GM12891 (cell line): ENCODE data around the gene FGF2.
"Not testable (repeated sequence)": the region's sequence is repeated elsewhere in the genome, so short reads cannot be mapped to it uniquely, and the experiment has no call there.

Experiments
- DNase-seq: peaks from one replicate; pipeline ENCODE4 v3.0.0; 2011; ENCODE audit warnings: low spot score; ENCODE audit not compliant: insufficient read length
- FAIRE-seq: peaks from 2 replicates; lab custom pipeline; 2011; peaks lifted over from hg19 to GRCh38; lab: Jason Lieb, UNC
- PAX5 ChIP-seq: IDR thresholded peaks from 2 replicates; pipeline ENCODE4 v1.6.1; 2011; ENCODE audit warnings: low read length, moderate library complexity, mild to moderate bottlenecking; ENCODE audit not compliant: insufficient read depth, severe bottlenecking
- POLR2A ChIP-seq: IDR thresholded peaks from 2 replicates; pipeline ENCODE4 v1.6.1; 2011; ENCODE audit warnings: low read depth, low read length, control low read depth
- POLR2AphosphoS5 ChIP-seq: IDR thresholded peaks from 2 replicates; pipeline ENCODE4 v1.6.1; 2011; ENCODE audit warnings: low read depth, low read length, control low read depth
- POU2F2 ChIP-seq: IDR thresholded peaks from 2 replicates; pipeline ENCODE4 v1.6.1; 2011; ENCODE audit warnings: low read depth, mild to moderate bottlenecking, control low read depth, low read length, moderate library complexity
- SPI1 ChIP-seq: IDR thresholded peaks from 2 replicates; pipeline ENCODE4 v1.6.1; 2011; ENCODE audit warnings: low read depth, low read length, control low read depth
- TAF1 ChIP-seq: IDR thresholded peaks from 2 replicates; pipeline ENCODE4 v1.6.1; 2011; ENCODE audit warnings: low read depth, low read length, control low read depth

The FGF2 gene

GRCh38 chr4:122788935-122789334 is 37.7 kb upstream of the FGF2 start:
- no peak for FAIRE-seq
- TF ChIP-seq POLR2A, result no peak
- TF ChIP-seq SPI1, result no peak
- TF ChIP-seq TAF1, result no peak
- no peak for TF ChIP-seq POLR2AphosphoS5
- no peak for TF ChIP-seq POU2F2
- no peak for TF ChIP-seq PAX5
- no peak for DNase-seq

- TF ChIP-seq POU2F2 (no peak), TAF1 (no peak), SPI1 (no peak), POLR2A (no peak)
- FAIRE-seq (no peak), DNase-seq (no peak)
These were observed 32.8 kb upstream of the FGF2 start for GRCh38 chr4:122793811-122794210.

- TF ChIP-seq POU2F2, result no peak
- TF ChIP-seq POLR2A, result no peak
- TF ChIP-seq SPI1, result no peak
- TF ChIP-seq TAF1, result no peak
- no peak for TF ChIP-seq POLR2AphosphoS5
- TF ChIP-seq PAX5, result no peak
- FAIRE-seq (no peak), DNase-seq (no peak)
These were observed 29.7 kb upstream of the FGF2 start for GRCh38 chr4:122796801-122797404.

GRCh38 chr4:122797405-122798094 is 29.1 kb upstream of the FGF2 start:
- TF ChIP-seq SPI1, result no peak
- no peak for TF ChIP-seq POLR2A
- TF ChIP-seq POU2F2, result no peak
- no peak for TF ChIP-seq PAX5
- TF ChIP-seq TAF1, result no peak
- no peak for TF ChIP-seq POLR2AphosphoS5
- DNase-seq (no peak), FAIRE-seq (no peak)

- DNase-seq, result no peak
- TF ChIP-seq SPI1 (no peak), TAF1 (no peak), POU2F2 (no peak), POLR2AphosphoS5 (no peak), PAX5 (no peak), POLR2A (no peak)
- FAIRE-seq, result no peak
These were observed 28.5 kb upstream of the FGF2 start for GRCh38 chr4:122798101-122798500.

DNA sequence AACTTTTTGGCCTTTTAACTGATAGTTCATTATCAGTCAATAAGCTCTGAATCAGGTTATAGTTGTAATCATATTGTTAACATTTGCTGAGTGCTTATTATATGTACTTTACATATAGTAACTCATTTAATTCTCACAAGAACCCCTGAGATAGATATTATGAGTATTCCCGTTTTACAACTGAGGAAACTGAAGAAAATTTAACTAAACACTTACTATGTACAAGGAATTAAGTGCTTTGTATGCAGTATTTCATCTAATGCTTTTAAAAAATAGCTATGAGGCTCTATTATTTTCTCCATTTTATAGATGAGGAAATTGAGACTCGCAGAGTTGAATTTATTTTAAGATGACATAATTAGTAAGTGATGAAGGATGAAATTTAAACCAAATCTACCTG is 27.7 kb upstream of the FGF2 start:
- FAIRE-seq, result no peak
- no peak for DNase-seq
- TF ChIP-seq POLR2AphosphoS5, result no peak

DNA sequence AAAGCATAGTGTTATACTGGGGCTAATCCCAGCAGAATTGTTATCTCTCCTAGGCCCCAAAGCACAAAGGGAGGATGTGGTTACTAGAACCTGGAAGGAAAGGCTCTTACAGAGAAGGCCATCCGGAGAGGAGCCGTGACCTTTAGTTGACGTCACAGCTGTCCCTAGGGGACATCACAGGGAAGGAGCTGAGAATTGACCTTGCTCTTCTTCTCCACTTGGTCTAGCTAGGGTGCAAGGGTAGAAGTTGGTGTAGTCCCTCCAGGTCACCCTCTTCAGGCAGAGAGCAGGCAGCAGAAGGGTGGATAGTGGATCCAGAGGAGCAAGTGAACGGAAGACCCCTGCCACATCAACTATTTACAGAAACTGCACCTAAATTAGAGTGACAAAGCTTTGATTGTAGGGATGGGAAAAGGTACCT is 22.8 kb upstream of the FGF2 start:
- TF ChIP-seq TAF1, result no peak
- TF ChIP-seq POLR2AphosphoS5, result no peak
- no peak for TF ChIP-seq SPI1
- DNase-seq (no peak), FAIRE-seq (no peak)

GRCh38 chr4:122806981-122807679 is 19.5 kb upstream of the FGF2 start:
- FAIRE-seq (no peak), DNase-seq (no peak)
- TF ChIP-seq POLR2A, result no peak
- no peak for TF ChIP-seq TAF1
- TF ChIP-seq PAX5, result no peak
- TF ChIP-seq POU2F2, result no peak
- no peak for TF ChIP-seq POLR2AphosphoS5
- TF ChIP-seq SPI1, result no peak

- TF ChIP-seq POLR2A, result no peak
- no peak for TF ChIP-seq SPI1
These were observed 16.0 kb upstream of the FGF2 start for GRCh38 chr4:122810669-122811068.

GRCh38 chr4:122811781-122812180 is 14.8 kb upstream of the FGF2 start:
- DNase-seq, FAIRE-seq: not testable (repeated sequence)

More at GRCh38 chr4:122810669-122811068, 16.0 kb upstream of the FGF2 start:
- FAIRE-seq (no peak), DNase-seq (no peak)

DNA sequence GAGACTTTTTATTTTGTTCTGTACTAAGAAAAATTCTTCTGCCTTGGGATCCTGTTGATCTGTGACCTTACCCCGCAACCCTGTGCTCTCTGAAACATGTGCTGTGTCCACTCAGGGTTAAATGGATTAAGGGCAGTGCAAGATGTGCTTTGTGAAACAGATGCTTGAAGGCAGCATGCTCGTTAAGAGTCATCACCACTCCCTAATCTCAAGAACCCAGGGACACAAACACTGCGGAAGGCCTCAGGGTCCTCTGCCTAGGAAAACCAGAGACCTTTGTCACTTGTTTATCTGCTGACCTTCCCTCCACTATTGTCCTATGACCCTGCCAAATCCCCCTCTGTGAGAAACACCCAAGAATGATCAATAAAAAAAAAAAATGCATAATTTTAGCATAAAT is 13.8 kb upstream of the FGF2 start:
- FAIRE-seq, DNase-seq: not testable (repeated sequence)

GRCh38 chr4:122814426-122814825 is 12.2 kb upstream of the FGF2 start:
- FAIRE-seq, result peak; percentile 71

More at GRCh38 chr4:122814426-122814825, 12.2 kb upstream of the FGF2 start:
- TF ChIP-seq POU2F2 (peak; percentile 78; the same call in 1 of the 2 replicates), POLR2A (no peak), POLR2AphosphoS5 (no peak), TAF1 (no peak), PAX5 (no peak), SPI1 (peak; percentile 21; the same call in 1 of the 2 replicates)
- DNase-seq, result no peak
